NCI-H526 (cell line): ENCODE measurements around the gene MAST4.

ENCODE experiments used
- DNase-seq, 2 experiments: peaks; one replicate each; lab custom pipeline; 2025; lab: John Stamatoyannopoulos, UW

The MAST4 gene

GRCh38 chr5:66992547-66992946 is 396.4 kb downstream of the MAST4 start:
- no peak for DNase-seq

- DNase-seq, result no peak
Measured at GRCh38 chr5:66993448-66993847, 397.3 kb downstream of the MAST4 start.

GRCh38 chr5:66993882-66994281 is 397.7 kb downstream of the MAST4 start:
- peak; percentile 39 to 56 for DNase-seq

- DNase-seq, result no peak
Measured at GRCh38 chr5:66994790-66995189, 398.6 kb downstream of the MAST4 start.

GRCh38 chr5:67000794-67001475 is 404.7 kb downstream of the MAST4 start:
- no peak for DNase-seq

- no peak for DNase-seq
Measured at GRCh38 chr5:67002832-67003684, 406.9 kb downstream of the MAST4 start.

GRCh38 chr5:67003685-67003934 is 407.4 kb downstream of the MAST4 start:
- no peak for DNase-seq

- peak; percentile 86 to 90 for DNase-seq
Measured at GRCh38 chr5:67003935-67004729, 407.9 kb downstream of the MAST4 start.

- DNase-seq, result peak in 1 of 2 experiments; percentile 8
Measured at GRCh38 chr5:67004730-67005350, 408.6 kb downstream of the MAST4 start.

- no peak for DNase-seq
Measured at GRCh38 chr5:67005737-67006499, 409.7 kb downstream of the MAST4 start.

GRCh38 chr5:67006500-67006848 is 410.3 kb downstream of the MAST4 start:
- DNase-seq, result no peak

- DNase-seq, result no peak
Measured at GRCh38 chr5:67009028-67009427, 412.8 kb downstream of the MAST4 start.

GRCh38 chr5:67010684-67011409 is 414.7 kb downstream of the MAST4 start:
- no peak for DNase-seq

GRCh38 chr5:67011422-67011821 is 415.2 kb downstream of the MAST4 start:
- DNase-seq, result no peak

GRCh38 chr5:67012171-67012570 is 416.0 kb downstream of the MAST4 start:
- DNase-seq, result no peak

- no peak for DNase-seq
Measured at GRCh38 chr5:67013719-67014118, 417.5 kb downstream of the MAST4 start.

- no peak for DNase-seq
Measured at GRCh38 chr5:67014191-67014590, 418.0 kb downstream of the MAST4 start.

- DNase-seq, result no peak
Measured at GRCh38 chr5:67014957-67015400, 418.8 kb downstream of the MAST4 start.

GRCh38 chr5:67015541-67016191 is 419.5 kb downstream of the MAST4 start:
- DNase-seq, result no peak

GRCh38 chr5:67019065-67019845 is 423.1 kb downstream of the MAST4 start:
- DNase-seq, result no peak
